Karpas-422 (cell line): ENCODE results near the gene WT1. TPM values are rescaled to one million over a fixed set of nuclear protein-coding genes. Genes with fewer than 3 reads are reported as not detected.
A peak's percentile ranks its signal among the peaks of the same experiment; 100 is the strongest.
"Not testable (repeated sequence)": the region's sequence is repeated elsewhere in the genome, so short reads cannot be mapped to it uniquely, and the experiment has no call there.

Experiments used
- DNase-seq: peaks from one replicate; pipeline ENCODE4 v3.0.0-alpha.2; 2015
- H2AFZ ChIP-seq: fragments of 200-600 bp; sonication (generic); 2 replicates; pipeline ENCODE4 v1.6.1; 2014; ENCODE audit warnings: antibody characterized with exemption, low read length, mixed read lengths
- H3K27ac ChIP-seq: fragments of 200-600 bp; sonication (generic); 2 replicates; pipeline ENCODE4 v1.5.1; 2014; ENCODE audit warnings: mild to moderate bottlenecking, low read length, moderate library complexity
- H3K27me3 ChIP-seq: fragments of 200-600 bp; sonication (generic); 2 replicates; pipeline ENCODE4 v1.6.1; 2014; ENCODE audit warnings: low read length, mixed read lengths
- H3K36me3 ChIP-seq: fragments of 200-600 bp; sonication (generic); 2 replicates; pipeline ENCODE4 v1.6.1; 2014; ENCODE audit warnings: low read length, mixed read lengths; ENCODE audit not compliant: insufficient read depth
- H3K4me1 ChIP-seq: fragments of 200-600 bp; sonication (generic); 2 replicates; pipeline ENCODE4 v1.6.1; 2014; ENCODE audit warnings: mild to moderate bottlenecking, low read length, mixed read lengths
- H3K4me2 ChIP-seq: fragments of 200-600 bp; sonication (generic); 2 replicates; pipeline ENCODE4 v1.6.1; 2014; ENCODE audit warnings: low read length, low read depth, mild to moderate bottlenecking; ENCODE audit not compliant: poor library complexity, severe bottlenecking
- H3K4me3 ChIP-seq: fragments of 200-600 bp; sonication (generic); 2 replicates; pipeline ENCODE4 v1.5.1; 2014; ENCODE audit warnings: mild to moderate bottlenecking, antibody characterized with exemption, low read length, mixed read lengths
- H3K79me2 ChIP-seq: fragments of 200-600 bp; sonication (generic); 2 replicates; pipeline ENCODE4 v1.6.1; 2014; ENCODE audit warnings: mild to moderate bottlenecking, low read length, mixed read lengths
- H3K9ac ChIP-seq: fragments of 200-600 bp; sonication (generic); 2 replicates; pipeline ENCODE4 v1.6.0; 2014; ENCODE audit warnings: low read length
- H3K9me2 ChIP-seq: fragments of 200-600 bp; sonication (generic), shearing (Covaris generic); replicated peaks from 2 replicates; pipeline ENCODE4 v1.6.0; 2014; ENCODE audit warnings: mild to moderate bottlenecking, low read length, moderate library complexity; ENCODE audit not compliant: insufficient read depth
- H3K9me3 ChIP-seq: fragments of 300-700, 200-600 bp; sonication (generic); 2 replicates; pipeline ENCODE4 v1.6.1; 2014; ENCODE audit warnings: low read length, mixed read lengths
- H4K20me1 ChIP-seq: fragments of 200-600 bp; sonication (generic); 2 replicates; pipeline ENCODE4 v1.6.1; 2014; ENCODE audit warnings: mild to moderate bottlenecking, antibody characterized with exemption, low read length, low read depth; ENCODE audit not compliant: insufficient read depth
- total RNA-seq: library from RNA; depleted of rRNA; stranded (reverse); fragments of >200 nt; shearing (Covaris generic); gene quantifications from 2 replicates; pipeline ENCODE4 v1.2.3, GENCODE V29; 2014; ENCODE audit warnings: low replicate concordance

WT1 gene
- total RNA-seq, 1 experiment from 2014 or later = 0.52 TPM

DNA sequence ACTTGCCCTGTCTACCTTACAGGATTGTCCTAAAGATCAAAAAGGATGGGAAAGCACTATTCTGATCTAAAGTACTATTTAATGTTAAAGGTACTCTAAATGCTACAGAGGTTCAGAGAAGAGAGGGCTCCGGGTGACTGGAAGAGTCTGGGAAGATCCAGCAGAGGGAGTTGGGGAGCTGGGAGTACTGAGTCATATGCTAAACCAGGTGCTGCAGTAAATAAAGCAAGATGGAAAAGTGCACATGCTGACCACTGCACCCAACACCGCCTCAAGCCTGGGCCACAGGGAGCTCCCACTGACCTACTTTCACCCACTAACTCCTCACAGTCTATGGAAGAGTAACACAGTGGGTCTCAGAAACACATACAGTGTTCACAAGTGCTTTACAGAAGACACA, 49.3 kb downstream of the WT1 start:
- H3K9me2 ChIP-seq = no peaks in the 10 kb centered on the region
- H3K9ac ChIP-seq = peak overlapping the region; percentile 56
- peaks cover 47% of the 10 kb centered on the region for H3K4me1 ChIP-seq
- H3K9me3 ChIP-seq = no peaks in the 10 kb centered on the region
- no peaks in the 10 kb centered on the region for H4K20me1 ChIP-seq
- H3K4me2 ChIP-seq = peak overlapping the region; percentile 67
- peak overlapping the region; percentile 87 for H3K27ac ChIP-seq
- peak overlapping the region; percentile 60; the same call in 1 of the 2 replicates for H2AFZ ChIP-seq
- DNase-seq = peak; percentile 62
- H3K79me2 ChIP-seq = no peaks in the 10 kb centered on the region
- no peaks in the 10 kb centered on the region for H3K27me3 ChIP-seq
- H3K36me3 ChIP-seq = no peaks in the 10 kb centered on the region
- peak overlapping the region; percentile 29; the same call in 1 of the 2 replicates for H3K4me3 ChIP-seq

- no peaks in the 10 kb centered on the region for H3K27me3 ChIP-seq
- no peaks in the 10 kb centered on the region for H3K79me2 ChIP-seq
- H4K20me1 ChIP-seq = no peaks in the 10 kb centered on the region
These were observed 52.8 kb downstream of the WT1 start for GRCh38 chr11:32382339-32383049.

DNA sequence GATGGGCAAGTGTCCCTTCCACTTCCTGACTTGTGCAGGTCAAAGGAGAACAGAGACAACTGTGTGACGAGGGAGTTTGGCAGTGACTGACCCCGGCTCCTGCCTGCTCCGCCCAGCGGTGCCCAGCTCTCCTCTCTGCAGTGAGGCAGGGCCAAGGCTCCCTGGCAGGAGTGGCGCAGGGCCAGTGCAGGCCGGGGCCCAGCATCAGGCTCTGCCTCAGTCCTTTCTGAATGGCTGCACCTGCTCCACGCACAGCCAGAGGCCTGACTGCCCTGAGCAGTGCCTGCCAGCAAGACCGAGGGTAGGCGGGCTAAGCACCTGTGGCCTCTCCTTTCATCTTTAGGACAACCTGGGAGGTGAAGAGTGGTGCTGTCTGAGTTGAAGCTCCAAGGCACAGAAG, 54.2 kb downstream of the WT1 start:
- no peak for DNase-seq
- Histone ChIP-seq H3K4me1 (peaks cover 6% of the 10 kb centered on the region), H3K27me3 (no peaks in the 10 kb centered on the region), H2AFZ (no peak overlapping the region), H3K9ac (no peak overlapping the region), H3K79me2 (no peaks in the 10 kb centered on the region), H3K9me3 (no peaks in the 10 kb centered on the region), H3K4me2 (no peak overlapping the region), H3K9me2 (no peaks in the 10 kb centered on the region), H4K20me1 (no peaks in the 10 kb centered on the region), H3K4me3 (no peak overlapping the region), H3K27ac (no peak overlapping the region), H3K36me3 (no peaks in the 10 kb centered on the region)

More at GRCh38 chr11:32382339-32383049, 52.8 kb downstream of the WT1 start:
- Histone ChIP-seq H3K27ac (no peak overlapping the region), H3K9ac (no peak overlapping the region), H3K36me3 (no peaks in the 10 kb centered on the region), H3K9me2 (no peaks in the 10 kb centered on the region), H3K4me1 (peaks cover 19% of the 10 kb centered on the region), H2AFZ (no peak overlapping the region), H3K4me3 (no peak overlapping the region), H3K9me3 (no peaks in the 10 kb centered on the region), H3K4me2 (no peak overlapping the region)
- DNase-seq = no peak

- H3K79me2 ChIP-seq = no peaks in the 10 kb centered on the region
- H3K4me2 ChIP-seq = no peak overlapping the region
- no peak overlapping the region for H3K4me3 ChIP-seq
- no peaks in the 10 kb centered on the region for H3K9me2 ChIP-seq
- H3K4me1 ChIP-seq = no peaks in the 10 kb centered on the region
- no peaks in the 10 kb centered on the region for H3K27me3 ChIP-seq
- H2AFZ ChIP-seq = no peak overlapping the region
- H4K20me1 ChIP-seq = no peaks in the 10 kb centered on the region
- H3K9ac ChIP-seq = no peak overlapping the region
- DNase-seq = no peak
- H3K36me3 ChIP-seq = no peaks in the 10 kb centered on the region
- H3K9me3 ChIP-seq = no peaks in the 10 kb centered on the region
- H3K27ac ChIP-seq = no peak overlapping the region
These were observed 55.6 kb downstream of the WT1 start for GRCh38 chr11:32379719-32380118.

DNA sequence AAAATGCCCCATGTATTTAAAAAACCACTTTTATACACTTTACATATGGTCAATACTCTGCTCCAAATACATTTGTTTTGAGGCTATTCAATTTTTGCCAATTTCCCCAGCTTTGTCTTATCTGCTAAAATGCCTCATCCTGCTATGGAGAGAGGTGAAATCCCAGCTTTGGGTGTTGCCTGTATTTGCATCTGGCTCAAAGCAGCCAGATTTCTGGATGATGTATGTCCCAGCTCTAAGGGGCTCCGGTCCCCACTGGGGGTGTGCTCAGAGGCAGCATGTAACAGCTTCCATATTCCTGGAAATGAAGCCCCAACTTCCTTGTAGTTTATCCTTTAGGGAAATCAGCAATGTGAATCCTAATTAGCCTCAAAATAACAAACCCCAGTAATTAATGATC, 59.5 kb downstream of the WT1 start:
- Histone ChIP-seq H4K20me1 (no peaks in the 10 kb centered on the region), H3K9me2 (no peaks in the 10 kb centered on the region), H3K36me3 (no peaks in the 10 kb centered on the region), H3K27me3 (no peaks in the 10 kb centered on the region), H3K4me1 (peaks cover 3% of the 10 kb centered on the region), H3K9ac (no peak overlapping the region), H3K79me2 (no peaks in the 10 kb centered on the region), H3K4me3 (no peak overlapping the region), H3K4me2 (no peak overlapping the region), H3K9me3 (no peaks in the 10 kb centered on the region), H2AFZ (no peak overlapping the region), H3K27ac (no peak overlapping the region)
- no peak for DNase-seq

DNA sequence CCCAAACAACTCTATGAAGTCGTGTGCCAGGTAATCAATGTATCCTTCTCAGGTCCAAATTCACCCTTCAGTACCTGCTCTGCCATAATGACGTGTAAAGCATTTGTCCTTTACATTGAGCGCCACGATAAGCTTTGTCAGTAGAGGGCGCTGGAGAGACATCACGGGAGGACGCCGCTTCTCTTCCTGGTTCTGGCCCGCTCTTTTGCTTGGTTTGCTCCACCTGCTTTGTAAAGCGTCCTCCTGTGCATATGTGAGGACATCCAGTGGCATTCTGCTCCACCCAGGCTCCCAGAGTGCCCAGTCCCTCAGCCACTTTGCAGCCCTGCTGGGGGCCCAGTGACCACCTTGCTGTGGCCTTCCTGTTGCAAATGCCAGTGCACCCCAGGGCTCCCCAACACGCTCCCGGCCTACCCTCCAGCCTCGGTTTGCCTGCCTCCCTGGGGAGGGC, 61.1 kb downstream of the WT1 start:
- Histone ChIP-seq H3K27me3 (no peaks in the 10 kb centered on the region), H3K79me2 (no peaks in the 10 kb centered on the region), H2AFZ (peak overlapping the region; percentile 76; the same call in 1 of the 2 replicates), H3K36me3 (no peaks in the 10 kb centered on the region), H3K9me3 (no peaks in the 10 kb centered on the region), H3K27ac (no peak overlapping the region), H3K9me2 (no peaks in the 10 kb centered on the region), H3K4me2 (no peak overlapping the region), H4K20me1 (no peaks in the 10 kb centered on the region), H3K4me3 (no peak overlapping the region), H3K4me1 (peaks cover 3% of the 10 kb centered on the region), H3K9ac (peak overlapping the region; percentile 8; the same call in 1 of the 2 replicates)
- peak; percentile 96 for DNase-seq

DNA sequence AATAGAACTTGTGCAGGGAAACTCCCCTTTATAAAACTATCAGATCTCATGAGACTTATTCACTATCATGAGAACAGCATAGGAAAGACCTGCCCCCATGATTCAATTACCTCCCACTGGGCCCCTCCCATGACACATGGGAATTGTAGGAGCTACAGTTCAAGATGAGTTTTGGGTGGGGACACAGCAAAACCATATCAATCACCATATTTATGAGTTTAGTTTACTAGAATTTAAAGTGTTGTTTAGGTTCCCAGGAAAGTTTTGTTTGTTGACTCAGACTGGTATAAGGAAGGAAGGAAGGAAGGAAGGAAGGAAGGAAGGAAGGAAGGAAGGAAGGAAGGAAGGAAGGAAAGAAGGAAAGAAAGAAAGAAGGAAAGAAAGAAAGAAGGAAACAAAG, 65.4 kb downstream of the WT1 start:
- H3K9me3 ChIP-seq, H3K9me2 ChIP-seq, H2AFZ ChIP-seq, H3K9ac ChIP-seq, H3K79me2 ChIP-seq, H4K20me1 ChIP-seq, H3K27ac ChIP-seq, H3K27me3 ChIP-seq, H3K4me2 ChIP-seq, H3K4me3 ChIP-seq, H3K4me1 ChIP-seq, H3K36me3 ChIP-seq, DNase-seq: not testable (repeated sequence)

- Histone ChIP-seq H3K79me2 (no peaks in the 10 kb centered on the region), H3K4me3 (no peak overlapping the region), H2AFZ (no peak overlapping the region), H3K27ac (no peak overlapping the region), H3K9ac (no peak overlapping the region), H3K9me3 (no peaks in the 10 kb centered on the region), H3K4me2 (no peak overlapping the region), H3K9me2 (no peaks in the 10 kb centered on the region), H4K20me1 (no peaks in the 10 kb centered on the region), H3K36me3 (no peaks in the 10 kb centered on the region), H3K27me3 (no peaks in the 10 kb centered on the region), H3K4me1 (no peaks in the 10 kb centered on the region; the same call in 1 of the 2 replicates)
- no peak for DNase-seq
These were observed 68.7 kb downstream of the WT1 start for GRCh38 chr11:32366666-32367065.
